ENCODE results near the gene ABLIM2. TPM values are rescaled to one million over a fixed set of nuclear protein-coding genes. Genes with fewer than 3 reads are reported as not detected.

The ABLIM2 gene
- total and polyA plus RNA-seq, 2 of the 13 experiments (the other 11 are each of a cell fraction or from before 2014, with no cell fraction given) = 0.20 to 0.37 TPM

DNA sequence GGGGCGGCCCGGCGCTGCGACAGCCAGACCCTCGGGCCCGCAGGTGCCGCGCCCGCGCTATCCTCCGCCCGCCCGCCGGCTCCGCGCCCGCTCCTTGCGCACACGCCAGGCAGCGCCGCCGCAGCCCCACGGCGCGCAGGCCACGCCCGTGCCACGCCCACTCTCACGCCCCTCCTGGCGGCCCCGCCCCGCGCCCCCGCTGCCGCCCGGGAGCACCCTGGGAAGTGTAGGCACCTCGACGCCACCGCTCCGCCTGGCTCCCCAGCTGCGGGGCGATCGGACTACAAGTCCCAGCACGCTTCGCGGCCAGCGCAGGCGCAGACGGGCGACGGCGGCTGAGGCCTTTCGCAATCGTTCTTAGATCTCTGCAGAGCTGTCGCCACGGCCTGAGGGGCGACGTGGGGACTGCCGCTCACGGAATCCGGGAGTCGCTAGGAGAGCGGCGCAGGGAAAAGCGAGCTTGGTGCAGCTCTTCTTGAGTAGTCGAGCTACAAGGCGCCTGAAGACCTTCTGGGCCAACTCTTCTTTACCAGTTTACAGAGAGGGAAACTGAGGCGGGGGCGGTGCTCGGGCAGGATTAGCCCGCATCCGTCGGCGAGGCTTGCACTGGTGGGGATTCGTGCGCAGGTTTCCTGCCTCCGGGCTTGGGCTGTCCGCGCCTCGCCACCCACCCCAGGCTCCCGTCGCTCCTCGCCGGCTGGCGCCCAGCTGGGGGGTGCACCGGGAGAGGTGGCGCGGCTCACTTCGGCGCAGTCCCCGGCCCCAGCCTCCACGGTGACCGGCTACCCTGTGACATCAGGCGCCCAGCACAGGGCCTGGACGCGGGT, at the start of gene ABLIM2 (continued):
- TF ChIP-seq ZBTB20 (CRISPR knock-in tag; IDR thresholded peaks at IDR 0.05; ENCODE audit: borderline replicate concordance, low read depth) (0 out of 2 replicates have a peak, but pooled peaks have one; percentile 27), CBX5 (CRISPR knock-in tag; IDR thresholded peaks at IDR 0.05; ENCODE audit: borderline replicate concordance) (no peak), ZEB1 (IDR thresholded peaks at IDR 0.05; ENCODE audit: insufficient replicate concordance, low read depth) (no peak), EED (CRISPR knock-in tag; IDR thresholded peaks at IDR 0.05) (no peak; the same call in 1 of the 2 replicates), ZNF660 (CRISPR knock-in tag; IDR thresholded peaks at IDR 0.05; ENCODE audit: borderline replicate concordance, low read depth) (no peak), ZNF703 (CRISPR knock-in tag; IDR thresholded peaks at IDR 0.05; ENCODE audit: borderline replicate concordance) (no peak), JUN (CRISPR knock-in tag; IDR thresholded peaks at IDR 0.05) (no peak), NCOA2 (CRISPR knock-in tag; IDR thresholded peaks at IDR 0.05) (0 out of 2 replicates have a peak, but pooled peaks have one; percentile 8), NFIC (IDR thresholded peaks at IDR 0.05; ENCODE audit: low read length) (no peak), KLF15 (CRISPR knock-in tag; IDR thresholded peaks at IDR 0.05; ENCODE audit: borderline replicate concordance) (no peak), IKZF1 (IDR thresholded peaks at IDR 0.05) (no peak), KDM4B (CRISPR knock-in tag; IDR thresholded peaks at IDR 0.05) (no peak), ZNF3 (CRISPR knock-in tag; IDR thresholded peaks at IDR 0.05) (no peak)
- TF ChIP-seq, protein P1, sequence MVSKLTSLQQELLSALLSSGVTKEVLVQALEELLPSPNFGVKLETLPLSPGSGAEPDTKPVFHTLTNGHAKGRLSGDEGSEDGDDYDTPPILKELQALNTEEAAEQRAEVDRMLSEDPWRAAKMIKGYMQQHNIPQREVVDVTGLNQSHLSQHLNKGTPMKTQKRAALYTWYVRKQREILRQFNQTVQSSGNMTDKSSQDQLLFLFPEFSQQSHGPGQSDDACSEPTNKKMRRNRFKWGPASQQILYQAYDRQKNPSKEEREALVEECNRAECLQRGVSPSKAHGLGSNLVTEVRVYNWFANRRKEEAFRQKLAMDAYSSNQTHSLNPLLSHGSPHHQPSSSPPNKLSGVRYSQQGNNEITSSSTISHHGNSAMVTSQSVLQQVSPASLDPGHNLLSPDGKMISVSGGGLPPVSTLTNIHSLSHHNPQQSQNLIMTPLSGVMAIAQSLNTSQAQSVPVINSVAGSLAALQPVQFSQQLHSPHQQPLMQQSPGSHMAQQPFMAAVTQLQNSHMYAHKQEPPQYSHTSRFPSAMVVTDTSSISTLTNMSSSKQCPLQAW (CRISPR knock-in tag; IDR thresholded peaks at IDR 0.05) = 0 out of 2 replicates have a peak, but pooled peaks have one; percentile 37
- TF ChIP-seq, protein P2, sequence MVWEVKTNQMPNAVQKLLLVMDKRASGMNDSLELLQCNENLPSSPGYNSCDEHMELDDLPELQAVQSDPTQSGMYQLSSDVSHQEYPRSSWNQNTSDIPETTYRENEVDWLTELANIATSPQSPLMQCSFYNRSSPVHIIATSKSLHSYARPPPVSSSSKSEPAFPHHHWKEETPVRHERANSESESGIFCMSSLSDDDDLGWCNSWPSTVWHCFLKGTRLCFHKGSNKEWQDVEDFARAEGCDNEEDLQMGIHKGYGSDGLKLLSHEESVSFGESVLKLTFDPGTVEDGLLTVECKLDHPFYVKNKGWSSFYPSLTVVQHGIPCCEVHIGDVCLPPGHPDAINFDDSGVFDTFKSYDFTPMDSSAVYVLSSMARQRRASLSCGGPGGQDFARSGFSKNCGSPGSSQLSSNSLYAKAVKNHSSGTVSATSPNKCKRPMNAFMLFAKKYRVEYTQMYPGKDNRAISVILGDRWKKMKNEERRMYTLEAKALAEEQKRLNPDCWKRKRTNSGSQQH (CRISPR knock-in tag; IDR thresholded peaks at IDR 0.05; ENCODE audit: low read depth) = no peak
- TF ChIP-seq, protein P3, sequence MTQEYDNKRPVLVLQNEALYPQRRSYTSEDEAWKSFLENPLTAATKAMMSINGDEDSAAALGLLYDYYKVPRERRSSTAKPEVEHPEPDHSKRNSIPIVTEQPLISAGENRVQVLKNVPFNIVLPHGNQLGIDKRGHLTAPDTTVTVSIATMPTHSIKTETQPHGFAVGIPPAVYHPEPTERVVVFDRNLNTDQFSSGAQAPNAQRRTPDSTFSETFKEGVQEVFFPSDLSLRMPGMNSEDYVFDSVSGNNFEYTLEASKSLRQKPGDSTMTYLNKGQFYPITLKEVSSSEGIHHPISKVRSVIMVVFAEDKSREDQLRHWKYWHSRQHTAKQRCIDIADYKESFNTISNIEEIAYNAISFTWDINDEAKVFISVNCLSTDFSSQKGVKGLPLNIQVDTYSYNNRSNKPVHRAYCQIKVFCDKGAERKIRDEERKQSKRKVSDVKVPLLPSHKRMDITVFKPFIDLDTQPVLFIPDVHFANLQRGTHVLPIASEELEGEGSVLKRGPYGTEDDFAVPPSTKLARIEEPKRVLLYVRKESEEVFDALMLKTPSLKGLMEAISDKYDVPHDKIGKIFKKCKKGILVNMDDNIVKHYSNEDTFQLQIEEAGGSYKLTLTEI (CRISPR knock-in tag; conservative IDR thresholded peaks at IDR 0.05) = no peak
- TF ChIP-seq, protein P4, sequence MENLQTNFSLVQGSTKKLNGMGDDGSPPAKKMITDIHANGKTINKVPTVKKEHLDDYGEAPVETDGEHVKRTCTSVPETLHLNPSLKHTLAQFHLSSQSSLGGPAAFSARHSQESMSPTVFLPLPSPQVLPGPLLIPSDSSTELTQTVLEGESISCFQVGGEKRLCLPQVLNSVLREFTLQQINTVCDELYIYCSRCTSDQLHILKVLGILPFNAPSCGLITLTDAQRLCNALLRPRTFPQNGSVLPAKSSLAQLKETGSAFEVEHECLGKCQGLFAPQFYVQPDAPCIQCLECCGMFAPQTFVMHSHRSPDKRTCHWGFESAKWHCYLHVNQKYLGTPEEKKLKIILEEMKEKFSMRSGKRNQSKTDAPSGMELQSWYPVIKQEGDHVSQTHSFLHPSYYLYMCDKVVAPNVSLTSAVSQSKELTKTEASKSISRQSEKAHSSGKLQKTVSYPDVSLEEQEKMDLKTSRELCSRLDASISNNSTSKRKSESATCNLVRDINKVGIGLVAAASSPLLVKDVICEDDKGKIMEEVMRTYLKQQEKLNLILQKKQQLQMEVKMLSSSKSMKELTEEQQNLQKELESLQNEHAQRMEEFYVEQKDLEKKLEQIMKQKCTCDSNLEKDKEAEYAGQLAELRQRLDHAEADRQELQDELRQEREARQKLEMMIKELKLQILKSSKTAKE (CRISPR knock-in tag; IDR thresholded peaks at IDR 0.05; ENCODE audit: borderline replicate concordance) = no peak
- TF ChIP-seq, protein P5, sequence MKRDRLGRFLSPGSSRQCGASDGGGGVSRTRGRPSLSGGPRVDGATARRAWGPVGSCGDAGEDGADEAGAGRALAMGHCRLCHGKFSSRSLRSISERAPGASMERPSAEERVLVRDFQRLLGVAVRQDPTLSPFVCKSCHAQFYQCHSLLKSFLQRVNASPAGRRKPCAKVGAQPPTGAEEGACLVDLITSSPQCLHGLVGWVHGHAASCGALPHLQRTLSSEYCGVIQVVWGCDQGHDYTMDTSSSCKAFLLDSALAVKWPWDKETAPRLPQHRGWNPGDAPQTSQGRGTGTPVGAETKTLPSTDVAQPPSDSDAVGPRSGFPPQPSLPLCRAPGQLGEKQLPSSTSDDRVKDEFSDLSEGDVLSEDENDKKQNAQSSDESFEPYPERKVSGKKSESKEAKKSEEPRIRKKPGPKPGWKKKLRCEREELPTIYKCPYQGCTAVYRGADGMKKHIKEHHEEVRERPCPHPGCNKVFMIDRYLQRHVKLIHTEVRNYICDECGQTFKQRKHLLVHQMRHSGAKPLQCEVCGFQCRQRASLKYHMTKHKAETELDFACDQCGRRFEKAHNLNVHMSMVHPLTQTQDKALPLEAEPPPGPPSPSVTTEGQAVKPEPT (CRISPR knock-in tag; IDR thresholded peaks at IDR 0.05; ENCODE audit: low read depth) = no peak

All from HepG2 (cell line).